ENCODE results near the gene CTDSP2.
"Not testable (repeated sequence)": the region's sequence is repeated elsewhere in the genome, so short reads cannot be mapped to it uniquely, and the experiment has no call there.

CTDSP2 gene

DNA sequence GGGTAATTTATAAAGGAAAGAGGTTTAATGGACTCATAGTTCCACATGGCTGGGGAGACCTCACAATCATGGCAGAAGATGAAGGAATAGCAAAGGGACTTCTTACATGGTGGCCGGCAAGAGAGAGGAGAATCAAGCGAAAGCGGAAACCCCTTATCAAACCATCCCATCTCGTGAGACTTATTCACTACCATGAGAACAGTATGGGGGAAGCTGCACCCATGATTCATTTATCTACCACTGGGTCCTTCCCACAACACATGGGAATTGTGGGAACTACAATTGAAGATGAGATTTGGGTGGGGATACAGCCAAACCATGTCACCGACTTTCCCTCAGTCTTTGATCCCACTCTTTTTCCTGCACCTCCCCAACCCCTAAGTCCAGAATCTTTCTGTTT lies 12.6 kb upstream of the CTDSP2 start:
- CTCF ChIA-PET = interaction anchor here (0.6 kb wide), 1 partner anchor 44 kb away, joined by 3 read pairs; no protein-coding TSS in a partner anchor
- no peak for DNase-seq (ENCODE audit: extremely low spot score)
- TF ChIP-seq L3MBTL2 (conservative IDR thresholded peaks at IDR 0.05) = no peak
- no peak for TF ChIP-seq FOXM1 (IDR thresholded peaks at IDR 0.05; ENCODE audit: borderline replicate concordance)
- TF ChIP-seq NFRKB (IDR thresholded peaks at IDR 0.05) = no peak
- no peak for TF ChIP-seq TARDBP (IDR thresholded peaks at IDR 0.05)
- TF ChIP-seq LEF1 (IDR thresholded peaks at IDR 0.05; ENCODE audit: borderline replicate concordance) = no peak
- TF ChIP-seq, protein P1, sequence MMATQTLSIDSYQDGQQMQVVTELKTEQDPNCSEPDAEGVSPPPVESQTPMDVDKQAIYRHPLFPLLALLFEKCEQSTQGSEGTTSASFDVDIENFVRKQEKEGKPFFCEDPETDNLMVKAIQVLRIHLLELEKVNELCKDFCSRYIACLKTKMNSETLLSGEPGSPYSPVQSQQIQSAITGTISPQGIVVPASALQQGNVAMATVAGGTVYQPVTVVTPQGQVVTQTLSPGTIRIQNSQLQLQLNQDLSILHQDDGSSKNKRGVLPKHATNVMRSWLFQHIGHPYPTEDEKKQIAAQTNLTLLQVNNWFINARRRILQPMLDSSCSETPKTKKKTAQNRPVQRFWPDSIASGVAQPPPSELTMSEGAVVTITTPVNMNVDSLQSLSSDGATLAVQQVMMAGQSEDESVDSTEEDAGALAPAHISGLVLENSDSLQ (IDR thresholded peaks at IDR 0.05) = no peak
- TF ChIP-seq ELF4 (IDR thresholded peaks at IDR 0.05) = no peak
- no peak for TF ChIP-seq BHLHE40 (IDR thresholded peaks at IDR 0.05; ENCODE audit: borderline replicate concordance)
- no peak for TF ChIP-seq FOXA1 (IDR thresholded peaks at IDR 0.05)
- TF ChIP-seq FOXK2 (IDR thresholded peaks at IDR 0.05) = no peak
- no peak for TF ChIP-seq ARNT (IDR thresholded peaks at IDR 0.05)
- no peak for TF ChIP-seq SP1 (IDR thresholded peaks at IDR 0.05)
- TF ChIP-seq HDGF (IDR thresholded peaks at IDR 0.05; ENCODE audit: borderline replicate concordance) = no peak
- no peak for TF ChIP-seq SUZ12 (IDR thresholded peaks at IDR 0.05)
- no peak for TF ChIP-seq CTBP1 (IDR thresholded peaks at IDR 0.05; ENCODE audit: borderline replicate concordance)
- no peak for TF ChIP-seq ZNF384 (IDR thresholded peaks at IDR 0.05)
- POLR2A ChIA-PET = interaction anchor here (1.0 kb wide), 1 partner anchor 38 kb away, joined by 3 read pairs; no protein-coding TSS in a partner anchor

DNA sequence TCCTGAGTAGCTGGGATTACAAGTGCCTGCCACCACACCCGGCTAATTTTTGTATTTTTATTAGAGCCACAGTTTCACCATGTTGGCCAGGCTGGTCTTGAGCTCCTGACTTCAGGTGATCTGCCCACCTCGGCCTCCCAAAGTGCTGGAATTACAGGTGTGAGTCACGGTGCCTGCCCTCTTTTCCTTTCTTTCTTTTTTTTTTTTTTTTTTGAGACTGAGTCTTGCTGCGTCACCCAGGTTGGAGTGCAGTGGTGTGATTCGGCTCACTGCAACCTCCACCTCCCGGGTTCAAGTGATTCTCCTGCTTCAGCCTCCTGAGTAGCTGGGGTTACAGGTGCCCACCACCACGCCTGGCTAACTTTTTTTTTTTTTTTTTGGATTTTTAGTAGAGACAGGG lies 11.6 kb upstream of the CTDSP2 start:
- ChIA-PET POLR2A (interaction anchor here (1.0 kb wide), 1 partner anchor 39 kb away, joined by 3 read pairs; no protein-coding TSS in a partner anchor), CTCF (interaction anchor here (0.6 kb wide), 1 partner anchor 43 kb away, joined by 3 read pairs; no protein-coding TSS in a partner anchor)
- DNase-seq (ENCODE audit: extremely low spot score) = not testable (repeated sequence)

DNA sequence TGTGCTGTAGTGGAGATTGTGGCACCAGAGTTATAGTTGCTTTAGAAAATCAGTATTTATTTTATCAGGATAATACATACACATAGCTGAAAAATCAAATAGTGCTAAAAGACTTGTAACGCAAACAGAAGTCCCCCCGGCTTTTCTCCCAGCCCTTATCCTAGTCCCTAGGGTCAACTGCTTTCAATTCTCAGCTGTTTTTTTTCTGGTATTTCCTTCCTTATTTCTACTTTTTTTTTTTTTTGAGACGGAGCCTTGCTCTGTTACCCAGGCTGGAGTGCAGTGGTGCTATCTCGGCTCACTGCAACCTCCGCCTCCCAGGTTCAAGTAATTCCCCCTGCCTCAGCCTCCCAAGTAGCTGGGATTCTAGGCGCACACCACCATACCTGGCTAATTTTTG lies 8.4 kb upstream of the CTDSP2 start:
- POLR2A ChIA-PET = no interaction called here
- CTCF ChIA-PET = no interaction called here
- no peak for DNase-seq (ENCODE audit: extremely low spot score)
- TF ChIP-seq TARDBP (IDR thresholded peaks at IDR 0.05) = no peak
- no peak for TF ChIP-seq CTBP1 (IDR thresholded peaks at IDR 0.05; ENCODE audit: borderline replicate concordance)
- TF ChIP-seq ELF4 (IDR thresholded peaks at IDR 0.05) = no peak
- TF ChIP-seq FOXM1 (IDR thresholded peaks at IDR 0.05; ENCODE audit: borderline replicate concordance) = no peak
- TF ChIP-seq FOXA1 (IDR thresholded peaks at IDR 0.05) = no peak
- TF ChIP-seq LEF1 (IDR thresholded peaks at IDR 0.05; ENCODE audit: borderline replicate concordance) = no peak
- no peak for TF ChIP-seq NFRKB (IDR thresholded peaks at IDR 0.05)
- no peak for TF ChIP-seq ARNT (IDR thresholded peaks at IDR 0.05)
- TF ChIP-seq FOXK2 (IDR thresholded peaks at IDR 0.05) = no peak
- no peak for TF ChIP-seq SP1 (IDR thresholded peaks at IDR 0.05)
- TF ChIP-seq HDGF (IDR thresholded peaks at IDR 0.05; ENCODE audit: borderline replicate concordance) = no peak
- no peak for TF ChIP-seq BHLHE40 (IDR thresholded peaks at IDR 0.05; ENCODE audit: borderline replicate concordance)

DNA sequence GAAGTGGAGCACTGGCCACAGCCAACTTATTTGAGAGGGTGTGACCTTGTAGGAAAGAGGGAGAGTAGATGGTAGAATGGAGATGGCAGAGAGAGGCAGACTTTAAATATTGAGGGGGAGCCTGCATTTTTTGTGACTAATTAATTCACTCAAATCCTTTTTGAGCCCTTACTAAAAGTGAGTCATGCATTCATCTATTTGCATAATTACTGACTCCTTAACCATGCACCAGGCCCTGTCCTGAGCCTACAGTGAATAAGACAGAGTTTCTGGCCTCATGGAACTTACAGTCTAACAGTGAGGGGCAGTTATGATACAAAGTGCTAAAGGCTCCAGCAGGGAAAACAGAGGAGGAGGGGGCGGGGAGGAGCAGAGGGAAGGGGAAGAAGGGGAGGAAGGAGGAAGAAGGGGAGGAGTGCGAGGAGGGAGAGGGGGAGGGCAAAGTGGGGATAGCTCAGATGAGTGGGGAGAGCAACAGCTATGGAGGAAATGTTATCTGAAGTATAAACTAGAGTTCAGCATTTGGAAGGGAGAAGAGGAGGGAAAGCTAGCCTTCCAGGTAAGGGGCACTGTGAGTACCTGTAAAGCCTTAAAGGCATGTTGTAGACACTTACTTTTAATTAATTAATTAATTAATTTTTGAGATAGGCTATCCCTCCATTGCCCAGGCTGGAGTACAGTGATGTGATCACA lies 7.5 kb upstream of the CTDSP2 start:
- CTCF ChIA-PET = interaction anchor here (1.8 kb wide), 1 partner anchor 42 kb away, joined by 5 read pairs; no protein-coding TSS in a partner anchor
- POLR2A ChIA-PET = interaction anchor here (0.8 kb wide), 1 partner anchor 11 kb away, joined by 3 read pairs; no protein-coding TSS in a partner anchor
- no peak for DNase-seq (ENCODE audit: extremely low spot score)
- TF ChIP-seq FOXM1 (IDR thresholded peaks at IDR 0.05; ENCODE audit: borderline replicate concordance) (no peak), L3MBTL2 (conservative IDR thresholded peaks at IDR 0.05) (no peak), FOXK2 (IDR thresholded peaks at IDR 0.05) (no peak), ZNF384 (IDR thresholded peaks at IDR 0.05) (no peak)

GRCh38 chr12:57852620-57853500 lies 6.3 kb upstream of the CTDSP2 start:
- POLR2A ChIA-PET = interaction anchor here (0.9 to 1.6 kb wide), 2 partner anchors 42 to 44 kb away, joined by 3 to 5 read pairs; no protein-coding TSS in a partner anchor

GRCh38 chr12:57852200-57852599 lies 5.7 kb upstream of the CTDSP2 start:
- no peak for TF ChIP-seq ELF4 (IDR thresholded peaks at IDR 0.05)
- no peak for TF ChIP-seq TARDBP (IDR thresholded peaks at IDR 0.05)
- TF ChIP-seq FOXA1 (IDR thresholded peaks at IDR 0.05) = no peak
- TF ChIP-seq ZNF384 (IDR thresholded peaks at IDR 0.05) = no peak
- TF ChIP-seq, protein P1 (IDR thresholded peaks at IDR 0.05) = no peak
- TF ChIP-seq SUZ12 (IDR thresholded peaks at IDR 0.05) = no peak
- TF ChIP-seq LEF1 (IDR thresholded peaks at IDR 0.05; ENCODE audit: borderline replicate concordance) = no peak
- no peak for TF ChIP-seq HDGF (IDR thresholded peaks at IDR 0.05; ENCODE audit: borderline replicate concordance)
- no peak for TF ChIP-seq FOXK2 (IDR thresholded peaks at IDR 0.05)
- no peak for TF ChIP-seq ARNT (IDR thresholded peaks at IDR 0.05)
- TF ChIP-seq SP1 (IDR thresholded peaks at IDR 0.05) = no peak
- TF ChIP-seq BHLHE40 (IDR thresholded peaks at IDR 0.05; ENCODE audit: borderline replicate concordance) = no peak
- no peak for TF ChIP-seq CTBP1 (IDR thresholded peaks at IDR 0.05; ENCODE audit: borderline replicate concordance)
- no peak for TF ChIP-seq NFRKB (IDR thresholded peaks at IDR 0.05)
- POLR2A ChIA-PET = interaction anchor here (0.9 to 1.6 kb wide), 2 partner anchors 43 to 45 kb away, joined by 3 to 5 read pairs; no protein-coding TSS in a partner anchor
- DNase-seq (ENCODE audit: extremely low spot score) = no peak
- CTCF ChIA-PET = interaction anchor here (1.0 kb wide), 1 partner anchor 10 kb away, joined by 3 read pairs; no protein-coding TSS in a partner anchor

More at GRCh38 chr12:57852620-57853500, 6.3 kb upstream of the CTDSP2 start:
- TF ChIP-seq, protein P1 (IDR thresholded peaks at IDR 0.05) = no peak
- TF ChIP-seq FOXK2 (IDR thresholded peaks at IDR 0.05) (no peak), SUZ12 (IDR thresholded peaks at IDR 0.05) (no peak), CTBP1 (IDR thresholded peaks at IDR 0.05; ENCODE audit: borderline replicate concordance) (no peak), ARNT (IDR thresholded peaks at IDR 0.05) (no peak), L3MBTL2 (conservative IDR thresholded peaks at IDR 0.05) (no peak), ZNF384 (IDR thresholded peaks at IDR 0.05) (no peak), NFRKB (IDR thresholded peaks at IDR 0.05) (no peak), LEF1 (IDR thresholded peaks at IDR 0.05; ENCODE audit: borderline replicate concordance) (no peak)
- CTCF ChIA-PET = interaction anchor here (1.8 kb wide), 1 partner anchor 43 kb away, joined by 5 read pairs; no protein-coding TSS in a partner anchor
- DNase-seq (ENCODE audit: extremely low spot score) = no peak
